Uterus (tissue), 2 donors: Measurements from ENCODE around the gene LY6G6D.

Experiments
- CTCF ChIP-seq, 4 experiments: fragments of 200-600 bp in 2 of 4; fragments of 450-650 bp in 2 of 4; sonication (generic) in 2 of 4; IDR thresholded peaks; one replicate each; pipeline ENCODE4 v1.5.1; 2016 to 2019; ENCODE audit warnings: antibody characterized with exemption in 4 of 4, mild to moderate bottlenecking in 2 of 4, moderate library complexity in 1 of 4
- POLR2A ChIP-seq, 2 donors: fragments of 450-650 bp; IDR thresholded peaks; one replicate each; pipeline ENCODE4 v1.6.1; 2016; ENCODE audit warnings: antibody characterized with exemption in 2 of 2, mild to moderate bottlenecking in 1 of 2, moderate library complexity in 1 of 2

- no peak for TF ChIP-seq CTCF (IDR thresholded peaks at IDR 0.05)
- no peak for TF ChIP-seq POLR2A (IDR thresholded peaks at IDR 0.05)
These were observed 47.9 kb downstream of the LY6G6D start for GRCh38 chr6:31762878-31763618.
